ENCODE measurements around the gene UNC45A. TPM values are rescaled to one million over a fixed set of nuclear protein-coding genes. Genes with fewer than 3 reads are reported as not detected.

Gene UNC45A
- total RNA-seq, 1 donor from 2014 or later: 70.6 TPM

GRCh38 chr15:90939756-90940155 is 4.7 kb downstream of the UNC45A start:
- intact Hi-C loops (cut with micrococcal nuclease): loop anchor here (10.0 kb wide), 2 partner anchors 1045 to 1965 kb away; partner anchors contain the start of genes AP3S2 and CHD2

- intact Hi-C loops (cut with micrococcal nuclease): no loop called here
Measured at GRCh38 chr15:90941038-90941437, 6.0 kb downstream of the UNC45A start.

- intact Hi-C loops (cut with micrococcal nuclease): no loop called here
Measured at GRCh38 chr15:90942354-90943120, 7.5 kb downstream of the UNC45A start.

- intact Hi-C loops (cut with micrococcal nuclease): no loop called here
Measured at GRCh38 chr15:90945091-90945490, 10.0 kb downstream of the UNC45A start.

- intact Hi-C loops (cut with micrococcal nuclease): no loop called here
Measured at GRCh38 chr15:90946538-90946937, 11.5 kb downstream of the UNC45A start.

- intact Hi-C loops (cut with micrococcal nuclease): no loop called here
Measured at GRCh38 chr15:90946941-90947576, 12.0 kb downstream of the UNC45A start.

GRCh38 chr15:90947577-90948357 is 12.7 kb downstream of the UNC45A start:
- intact Hi-C loops (cut with micrococcal nuclease): no loop called here

GRCh38 chr15:90948506-90948905 is 13.4 kb downstream of the UNC45A start:
- intact Hi-C loops (cut with micrococcal nuclease): no loop called here

- intact Hi-C loops (cut with micrococcal nuclease): no loop called here
Measured at GRCh38 chr15:90949979-90950675, 15.0 kb downstream of the UNC45A start.

- intact Hi-C loops (cut with micrococcal nuclease): no loop called here
Measured at GRCh38 chr15:90950676-90951075, 15.6 kb downstream of the UNC45A start.

GRCh38 chr15:90952901-90953677 is 18.0 kb downstream of the UNC45A start:
- intact Hi-C loops (cut with micrococcal nuclease): no loop called here

GRCh38 chr15:90953947-90954711 is 19.0 kb downstream of the UNC45A start:
- intact Hi-C loops (cut with micrococcal nuclease): loop anchor here (1.0 kb wide), 4 partner anchors 19 to 68 kb away; partner anchors contain the start of genes MAN2A2, PRC1, UNC45A and VPS33B

GRCh38 chr15:90954712-90955623 is 19.9 kb downstream of the UNC45A start, which contains the start of gene RCCD1:
Gene RCCD1 (plus strand): TSS chr15:90954884. CDS start chr15:90956735, 1,851 bp downstream.
- intact Hi-C loops (cut with micrococcal nuclease): loop anchor here (1.0 to 5.0 kb wide), 5 partner anchors 20 to 567 kb away; partner anchors contain the start of genes MAN2A2, PRC1, UNC45A and VPS33B

- intact Hi-C loops (cut with micrococcal nuclease): loop anchor here (1.0 to 5.0 kb wide), 4 partner anchors 78 to 567 kb away; no protein-coding TSS in a partner anchor
Measured at GRCh38 chr15:90955624-90956273, 20.7 kb downstream of the UNC45A start.

- intact Hi-C loops (cut with micrococcal nuclease): loop anchor here (1.0 to 5.0 kb wide), 4 partner anchors 77 to 566 kb away; no protein-coding TSS in a partner anchor
Measured at GRCh38 chr15:90956274-90957030, 21.4 kb downstream of the UNC45A start.

GRCh38 chr15:90957031-90957790 is 22.1 kb downstream of the UNC45A start:
- intact Hi-C loops (cut with micrococcal nuclease): loop anchor here (5.0 kb wide), 1 partner anchor 565 kb away; no protein-coding TSS in a partner anchor

All from T-helper 1 cell treated with Interleukin-12 subunit alpha and Interleukin-12 subunit beta and Interleukin-4 antibody, amounts not matched to agents 30 ng/mL and 1 ng/mL, for 36 hours (primary cell).